Endodermal cell (in vitro differentiated cells): ENCODE data around the gene CFAP74. TPM values are rescaled to one million over a fixed set of nuclear protein-coding genes. Genes with fewer than 3 reads are reported as not detected.
A peak's percentile ranks its signal among the peaks of the same experiment; 100 is the strongest.

Experiments
- DNase-seq: peaks from one replicate; pipeline ENCODE4 v3.0.0-alpha.2; 2017
- H3K27ac ChIP-seq: 2 replicates; pipeline ENCODE4 v1.5.1; 2013; ENCODE audit warnings: mild to moderate bottlenecking, low read depth, low read length, moderate library complexity
- H3K27me3 ChIP-seq: 2 replicates; pipeline ENCODE4 v1.6.1; 2013; ENCODE audit warnings: mild to moderate bottlenecking, low read length, moderate library complexity; ENCODE audit not compliant: insufficient read depth, control insufficient read depth, poor library complexity, severe bottlenecking
- H3K36me3 ChIP-seq: 2 replicates; pipeline ENCODE4 v1.7.0; 2013; ENCODE audit warnings: mild to moderate bottlenecking, low read length, moderate library complexity; ENCODE audit not compliant: control insufficient read depth, insufficient read depth
- H3K4me1 ChIP-seq: one replicate; pipeline ENCODE4 v1.7.0; 2013; ENCODE audit warnings: low read length; ENCODE audit not compliant: control insufficient read depth, insufficient read depth
- H3K4me3 ChIP-seq: 2 replicates; pipeline ENCODE4 v1.5.1; 2013; ENCODE audit warnings: mild to moderate bottlenecking, low read length, moderate library complexity
- H3K9ac ChIP-seq: 2 replicates; pipeline ENCODE4 v1.6.1; 2013; ENCODE audit warnings: mild to moderate bottlenecking, low read length, moderate library complexity; ENCODE audit not compliant: poor library complexity, severe bottlenecking; ENCODE audit errors: extremely low read depth
- H3K9me3 ChIP-seq: 2 replicates; pipeline ENCODE4 v1.6.1; 2013; ENCODE audit warnings: mild to moderate bottlenecking, low read length, moderate library complexity; ENCODE audit not compliant: control insufficient read depth
- H3K27ac Mint-ChIP-seq: 2 replicates; pipeline ENCODE4 v1.8.0; 2020; ENCODE audit warnings: mixed read lengths
- H3K27me3 Mint-ChIP-seq: 2 replicates; pipeline ENCODE4 v1.8.0; 2021; ENCODE audit warnings: mild to moderate bottlenecking, mixed read lengths; ENCODE audit not compliant: insufficient read depth
- H3K36me3 Mint-ChIP-seq: 2 replicates; pipeline ENCODE4 v1.8.0; 2020; ENCODE audit warnings: low read depth, mixed read lengths
- H3K4me1 Mint-ChIP-seq: 2 replicates; pipeline ENCODE4 v1.8.0; 2020; ENCODE audit warnings: mixed read lengths
- H3K4me3 Mint-ChIP-seq: 2 replicates; pipeline ENCODE4 v1.8.0; 2020; ENCODE audit warnings: mild to moderate bottlenecking, moderate library complexity, mixed read lengths
- H3K9me3 Mint-ChIP-seq: 2 replicates; pipeline ENCODE4 v1.8.0; 2020; ENCODE audit warnings: mild to moderate bottlenecking, mixed read lengths
- whole genome bisulfite sequencing, 2 experiments: methylation state at CpG; one replicate each; pipeline versions ENCODE4 v1.1.5 to v1.1.7; 2013; ENCODE audit warnings: missing lambda C conversion rate in 2 of 2, mixed read lengths in 1 of 2; ENCODE audit not compliant: insufficient coverage in 1 of 2, insufficient read length in 1 of 2; 5-methylcytosine and 5-hydroxymethylcytosine counted together
- total RNA-seq, 2 donors: library from RNA; stranded (reverse); fragmentation: NEBNext Ultra II Directional in 1 of 2; extraction: Animal tissue kit (Norgen Biotek cat#: 25700) in 1 of 2; gene quantifications; 2 replicates in 1 of 2; 3 replicates in 1 of 2; pipeline ENCODE4 v1.2.1, GENCODE V29; 2021
- TF ChIP-seq, protein P1 (sequence below): fragments of 200-600 bp; sonication (generic); conservative IDR thresholded peaks from 2 replicates; pipeline ENCODE4 v1.5.0; 2021; ENCODE audit warnings: antibody characterized with exemption, mild to moderate bottlenecking

The CFAP74 gene
- total RNA-seq, 2 donors from 2014 or later, result 0.58 to 0.75 TPM

DNA sequence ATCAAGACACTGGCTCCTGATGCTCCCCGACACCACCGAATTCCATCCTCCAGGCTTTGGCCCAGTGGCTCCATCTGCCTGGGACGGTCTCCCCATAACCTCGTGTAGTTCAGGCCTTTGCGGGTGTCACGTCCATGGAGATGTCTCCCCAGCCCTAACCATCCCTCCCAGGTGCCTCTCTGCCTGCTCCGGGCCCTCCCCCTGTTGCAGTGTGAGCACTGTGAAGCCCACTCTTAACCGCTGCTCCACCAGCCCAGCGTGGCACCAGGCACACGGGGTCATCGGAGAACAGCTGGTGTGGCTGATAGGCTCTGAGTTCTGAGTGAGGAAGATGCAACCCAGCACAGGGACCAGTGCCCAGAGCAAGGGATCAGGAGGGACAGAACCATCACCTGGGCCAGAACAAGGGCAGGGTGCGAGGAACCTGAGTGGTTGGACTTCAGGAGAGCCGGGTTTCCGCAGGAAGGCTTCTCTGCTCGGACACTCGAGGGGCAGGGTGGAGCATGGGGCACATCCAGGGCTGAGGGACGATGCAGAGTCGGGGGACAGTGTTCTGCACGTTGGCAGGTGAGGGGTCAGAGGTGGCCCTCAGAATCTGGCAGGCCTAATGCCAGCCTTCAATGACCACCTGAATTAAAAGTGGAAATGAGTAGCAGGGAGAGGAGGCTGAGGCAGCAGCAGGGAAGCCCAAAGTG lies 110.1 kb downstream of the CFAP74 start:
- no peak for DNase-seq
- no peak overlapping the region for H3K27ac Mint-ChIP-seq
- H3K9ac ChIP-seq, result no peak overlapping the region

DNA sequence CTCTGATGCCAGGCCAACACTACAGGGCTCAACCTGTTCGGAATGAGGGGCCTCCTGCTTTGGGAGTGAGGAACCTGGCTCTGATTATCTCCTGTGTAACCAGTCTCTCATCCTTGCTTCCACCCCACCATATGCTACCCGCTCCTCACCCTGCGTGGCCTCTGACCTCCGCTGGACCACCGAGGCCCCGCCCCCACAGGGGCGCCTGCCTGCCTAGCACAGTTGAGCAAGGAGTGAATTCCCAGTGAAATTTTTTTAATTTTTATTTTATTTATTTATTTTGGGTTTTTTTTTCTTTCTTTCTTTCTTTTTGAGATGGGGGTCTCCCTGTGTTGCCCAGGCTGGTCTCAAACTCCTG lies 110.8 kb downstream of the CFAP74 start:
- Histone ChIP-seq H3K9me3 (no peaks in the 10 kb centered on the region), H3K4me1 (peaks cover 9% of the 10 kb centered on the region), H3K27me3 (no peaks in the 10 kb centered on the region), H3K36me3 (peaks cover 10% of the 10 kb centered on the region), H3K4me3 (no peak overlapping the region), H3K9ac (no peak overlapping the region), H3K27ac (no peak overlapping the region)
- peaks cover 2% of the 10 kb centered on the region for H3K27me3 Mint-ChIP-seq
- WGBS, 2 experiments, result 67 to 97% methylated on average over 1 to 7 of the region's 7 CpGs
- peak overlapping the region; percentile 79 for H3K4me3 Mint-ChIP-seq
- no peaks in the 10 kb centered on the region for H3K9me3 Mint-ChIP-seq
- no peak for DNase-seq
- H3K27ac Mint-ChIP-seq, result no peak overlapping the region
- peaks cover 33% of the 10 kb centered on the region for H3K4me1 Mint-ChIP-seq
- TF ChIP-seq, protein P1, sequence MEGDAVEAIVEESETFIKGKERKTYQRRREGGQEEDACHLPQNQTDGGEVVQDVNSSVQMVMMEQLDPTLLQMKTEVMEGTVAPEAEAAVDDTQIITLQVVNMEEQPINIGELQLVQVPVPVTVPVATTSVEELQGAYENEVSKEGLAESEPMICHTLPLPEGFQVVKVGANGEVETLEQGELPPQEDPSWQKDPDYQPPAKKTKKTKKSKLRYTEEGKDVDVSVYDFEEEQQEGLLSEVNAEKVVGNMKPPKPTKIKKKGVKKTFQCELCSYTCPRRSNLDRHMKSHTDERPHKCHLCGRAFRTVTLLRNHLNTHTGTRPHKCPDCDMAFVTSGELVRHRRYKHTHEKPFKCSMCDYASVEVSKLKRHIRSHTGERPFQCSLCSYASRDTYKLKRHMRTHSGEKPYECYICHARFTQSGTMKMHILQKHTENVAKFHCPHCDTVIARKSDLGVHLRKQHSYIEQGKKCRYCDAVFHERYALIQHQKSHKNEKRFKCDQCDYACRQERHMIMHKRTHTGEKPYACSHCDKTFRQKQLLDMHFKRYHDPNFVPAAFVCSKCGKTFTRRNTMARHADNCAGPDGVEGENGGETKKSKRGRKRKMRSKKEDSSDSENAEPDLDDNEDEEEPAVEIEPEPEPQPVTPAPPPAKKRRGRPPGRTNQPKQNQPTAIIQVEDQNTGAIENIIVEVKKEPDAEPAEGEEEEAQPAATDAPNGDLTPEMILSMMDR, result no peak
- peaks cover 7% of the 10 kb centered on the region for H3K36me3 Mint-ChIP-seq

More for the DNA sequence above, 110.1 kb downstream of the CFAP74 start:
- peaks cover 4% of the 10 kb centered on the region for H3K36me3 Mint-ChIP-seq
- no peak overlapping the region for H3K27ac ChIP-seq
- H3K4me1 Mint-ChIP-seq, result peaks cover 33% of the 10 kb centered on the region
- no peaks in the 10 kb centered on the region for H3K9me3 ChIP-seq
- TF ChIP-seq, protein P1, result no peak
- H3K27me3 ChIP-seq, result no peaks in the 10 kb centered on the region
- H3K4me3 Mint-ChIP-seq, result no peak overlapping the region
- H3K36me3 ChIP-seq, result peaks cover 6% of the 10 kb centered on the region
- H3K4me1 ChIP-seq, result peaks cover 9% of the 10 kb centered on the region
- no peaks in the 10 kb centered on the region for H3K9me3 Mint-ChIP-seq
- 94 to 100% methylated on average over 5 to 19 of the region's 19 CpGs for WGBS, 2 experiments
- H3K27me3 Mint-ChIP-seq, result peaks cover 2% of the 10 kb centered on the region
- no peak overlapping the region for H3K4me3 ChIP-seq

DNA sequence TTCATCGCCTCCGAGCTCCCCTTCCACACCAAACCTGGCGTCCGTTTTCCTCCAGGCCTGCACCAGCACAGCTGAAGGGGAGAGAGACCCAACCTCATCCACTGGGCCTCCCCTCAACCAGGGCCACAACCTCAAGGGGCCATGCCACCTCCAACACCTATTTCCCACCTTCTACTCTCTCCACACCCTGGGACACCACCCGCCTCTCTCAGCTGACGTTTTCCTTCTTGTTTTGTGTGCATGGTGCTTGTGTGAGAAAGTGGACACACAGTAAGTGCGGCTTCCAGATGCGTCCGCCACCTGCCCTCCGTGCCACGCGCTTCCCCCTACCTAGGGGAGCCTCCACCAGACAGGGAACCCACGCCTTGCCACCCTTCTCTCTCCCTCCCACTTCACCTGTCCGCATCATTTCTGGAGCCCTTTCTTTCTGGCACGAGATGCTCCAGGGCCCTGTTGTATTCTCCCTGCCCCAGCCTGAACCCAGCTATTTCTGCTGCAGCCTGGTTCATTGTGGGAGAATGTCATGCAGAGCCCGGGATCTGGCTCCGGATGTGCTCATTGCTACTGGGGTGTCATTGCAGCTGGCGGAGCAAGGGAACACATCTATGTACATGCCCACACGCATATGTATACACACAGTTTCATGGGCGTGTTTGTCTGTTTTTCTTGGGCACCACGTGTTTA lies 111.4 kb downstream of the CFAP74 start:
- peaks cover 10% of the 10 kb centered on the region for H3K36me3 ChIP-seq
- H3K27ac ChIP-seq, result no peak overlapping the region
- 93% methylated on average over 11 to 21 of the region's 21 CpGs for WGBS, 2 experiments
- H3K4me3 Mint-ChIP-seq, result peak overlapping the region; percentile 79
- H3K36me3 Mint-ChIP-seq, result peaks cover 8% of the 10 kb centered on the region
- no peaks in the 10 kb centered on the region for H3K27me3 ChIP-seq
- H3K4me1 Mint-ChIP-seq, result peaks cover 32% of the 10 kb centered on the region
- H3K9me3 Mint-ChIP-seq, result no peaks in the 10 kb centered on the region
- TF ChIP-seq, protein P1, result no peak
- H3K4me3 ChIP-seq, result peak overlapping the region; percentile 76
- peaks cover 9% of the 10 kb centered on the region for H3K4me1 ChIP-seq
- H3K27me3 Mint-ChIP-seq, result peaks cover 2% of the 10 kb centered on the region
- no peaks in the 10 kb centered on the region for H3K9me3 ChIP-seq
- H3K27ac Mint-ChIP-seq, result no peak overlapping the region
- H3K9ac ChIP-seq, result no peak overlapping the region
- DNase-seq, result no peak
